HG03432 (cell line): ENCODE measurements around the gene RFTN1.
A peak's percentile ranks its signal among the peaks of the same experiment; 100 is the strongest.

Experiments
- ATAC-seq: cut with Tn5 transposase; IDR thresholded peaks from one replicate; pipeline ENCODE4 v1.9.1; 2021; ENCODE audit warnings: mild to moderate bottlenecking, moderate library complexity; ENCODE audit not compliant: unreplicated experiment

The RFTN1 gene

GRCh38 chr3:16513141-16514020 is at the start of gene RFTN1:
Gene RFTN1 (minus strand): TSS chr3:16513699. CDS start chr3:16493869, 19,830 bp downstream.
- no peak for ATAC-seq

GRCh38 chr3:16559653-16560365 is 46.3 kb upstream of the RFTN1 start:
- no peak for ATAC-seq

GRCh38 chr3:16554126-16554525 is 40.6 kb upstream of the RFTN1 start:
- no peak for ATAC-seq

- ATAC-seq: no peak
These were observed 39.3 kb upstream of the RFTN1 start for GRCh38 chr3:16552757-16553156.

- no peak for ATAC-seq
These were observed 38.0 kb upstream of the RFTN1 start for GRCh38 chr3:16551342-16551976.

- ATAC-seq: peak; percentile 92
These were observed 37.3 kb upstream of the RFTN1 start for GRCh38 chr3:16550676-16551341.

- peak; percentile 39 for ATAC-seq
These were observed 36.8 kb upstream of the RFTN1 start for GRCh38 chr3:16550305-16550675.

- ATAC-seq: no peak
These were observed 35.2 kb upstream of the RFTN1 start for GRCh38 chr3:16548721-16549120.

- no peak for ATAC-seq
These were observed 34.3 kb upstream of the RFTN1 start for GRCh38 chr3:16547561-16548357.

- no peak for ATAC-seq
These were observed 32.9 kb upstream of the RFTN1 start for GRCh38 chr3:16546186-16547010.

GRCh38 chr3:16545413-16546185 is 32.1 kb upstream of the RFTN1 start:
- ATAC-seq: no peak

- ATAC-seq: no peak
These were observed 29.9 kb upstream of the RFTN1 start for GRCh38 chr3:16543242-16543864.

- no peak for ATAC-seq
These were observed 25.0 kb upstream of the RFTN1 start for GRCh38 chr3:16538507-16538906.

GRCh38 chr3:16536996-16537395 is 23.5 kb upstream of the RFTN1 start:
- no peak for ATAC-seq

- ATAC-seq: no peak
These were observed 22.8 kb upstream of the RFTN1 start for GRCh38 chr3:16536344-16536663.

- no peak for ATAC-seq
These were observed 21.3 kb upstream of the RFTN1 start for GRCh38 chr3:16534640-16535262.

- no peak for ATAC-seq
These were observed 20.6 kb upstream of the RFTN1 start for GRCh38 chr3:16533928-16534574.
